Subcutaneous abdominal adipose tissue (tissue), 5 donors: ENCODE measurements around the gene KBTBD4.
"Not testable (repeated sequence)": the region's sequence is repeated elsewhere in the genome, so short reads cannot be mapped to it uniquely, and the experiment has no call there.

Experiments used
- H3K27ac ChIP-seq: one replicate; pipeline ENCODE4 v1.7.0; 2013; ENCODE audit warnings: low read depth, mild to moderate bottlenecking, inconsistent platforms, low read length, moderate library complexity
- H3K27me3 ChIP-seq, 5 donors: one replicate each; pipeline ENCODE4 v1.7.0; 2013; ENCODE audit warnings: low read length in 5 of 5, inconsistent platforms in 1 of 5; ENCODE audit not compliant: control insufficient read depth in 5 of 5, insufficient read depth in 4 of 5
- H3K36me3 ChIP-seq, 5 donors: one replicate each; pipeline ENCODE4 v1.7.0; 2013; ENCODE audit warnings: low read length in 5 of 5; ENCODE audit not compliant: control insufficient read depth in 5 of 5, insufficient read depth in 5 of 5
- H3K4me1 ChIP-seq, 5 donors: one replicate each; pipeline ENCODE4 v1.7.0; 2013; ENCODE audit warnings: low read length in 5 of 5, mild to moderate bottlenecking in 3 of 5, moderate library complexity in 1 of 5; ENCODE audit not compliant: control insufficient read depth in 5 of 5, insufficient read depth in 5 of 5
- H3K4me3 ChIP-seq, 5 donors: one replicate each; pipeline ENCODE4 v1.7.0; 2013; ENCODE audit warnings: low read length in 5 of 5, low read depth in 1 of 5
- H3K9ac ChIP-seq, 5 donors: one replicate each; pipeline ENCODE4 v1.7.0; 2013; ENCODE audit warnings: low read length in 5 of 5, mild to moderate bottlenecking in 4 of 5, moderate library complexity in 3 of 5
- H3K9me3 ChIP-seq, 5 donors: one replicate each; pipeline ENCODE4 v1.7.0; 2013; ENCODE audit warnings: low read length in 5 of 5; ENCODE audit not compliant: control insufficient read depth in 5 of 5
- donor health status: healthy.
- donor health status: healthy.
- donor health status: healthy.
- donor health status: healthy.
- donor health status: healthy.

The KBTBD4 gene

GRCh38 chr11:47532597-47533213, 46.1 kb downstream of the KBTBD4 start:
- H3K27ac ChIP-seq, result peak overlapping the region; percentile 85
- no peaks in the 10 kb centered on the region for H3K9me3 ChIP-seq
- H3K36me3 ChIP-seq, result peaks cover 0 to 2% (median 0%) of the 10 kb centered on the region in 5 donors
- peak overlapping the region in 2 of 5 donors; percentile 35 to 72 for H3K9ac ChIP-seq
- H3K4me1 ChIP-seq, result peaks cover 4 to 51% (median 35%) of the 10 kb centered on the region in 5 donors
- no peaks in the 10 kb centered on the region for H3K27me3 ChIP-seq
- no peak overlapping the region for H3K4me3 ChIP-seq

GRCh38 chr11:47531666-47532065, 47.1 kb downstream of the KBTBD4 start:
- H3K4me3 ChIP-seq, result no peak overlapping the region
- peaks cover 4 to 44% (median 31%) of the 10 kb centered on the region in 5 donors for H3K4me1 ChIP-seq
- peaks cover 0 to 2% (median 0%) of the 10 kb centered on the region in 5 donors for H3K36me3 ChIP-seq
- no peak overlapping the region for H3K9ac ChIP-seq
- H3K9me3 ChIP-seq, result no peaks in the 10 kb centered on the region
- H3K27me3 ChIP-seq, result no peaks in the 10 kb centered on the region
- peak overlapping the region; percentile 85 for H3K27ac ChIP-seq

GRCh38 chr11:47530721-47531120, 48.0 kb downstream of the KBTBD4 start:
- H3K9ac ChIP-seq, H3K9me3 ChIP-seq, H3K4me3 ChIP-seq, H3K36me3 ChIP-seq, H3K27me3 ChIP-seq: not testable (repeated sequence)
- Histone ChIP-seq H3K27ac (peak overlapping the region; percentile 85), H3K4me1 (peaks cover 4 to 35% (median 25%) of the 10 kb centered on the region in 5 donors)

- no peak overlapping the region for H3K27ac ChIP-seq
- peaks cover 0 to 2% (median 0%) of the 10 kb centered on the region in 5 donors for H3K36me3 ChIP-seq
- peak overlapping the region in 1 of 5 donors; percentile 16 for H3K9ac ChIP-seq
- no peaks in the 10 kb centered on the region for H3K27me3 ChIP-seq
- H3K4me3 ChIP-seq, result no peak overlapping the region
- peaks cover 4 to 33% (median 31%) of the 10 kb centered on the region in 5 donors for H3K4me1 ChIP-seq
- H3K9me3 ChIP-seq, result no peaks in the 10 kb centered on the region
Observed at GRCh38 chr11:47529951-47530350, 48.8 kb downstream of the KBTBD4 start.

GRCh38 chr11:47527186-47527585, 51.6 kb downstream of the KBTBD4 start:
- no peak overlapping the region for H3K4me3 ChIP-seq
- H3K36me3 ChIP-seq, result peaks cover 0 to 2% (median 0%) of the 10 kb centered on the region in 5 donors
- no peaks in the 10 kb centered on the region for H3K27me3 ChIP-seq
- H3K9me3 ChIP-seq, result no peaks in the 10 kb centered on the region
- peak overlapping the region; percentile 5 for H3K27ac ChIP-seq
- H3K9ac ChIP-seq, result no peak overlapping the region
- peaks cover 5 to 40% (median 28%) of the 10 kb centered on the region in 5 donors for H3K4me1 ChIP-seq

- not testable (repeated sequence) for H3K9me3 ChIP-seq, H3K27me3 ChIP-seq, H3K4me3 ChIP-seq, H3K36me3 ChIP-seq
- H3K4me1 ChIP-seq, result peaks cover 5 to 43% (median 29%) of the 10 kb centered on the region in 5 donors
- H3K27ac ChIP-seq, result peak overlapping the region; percentile 86
- H3K9ac ChIP-seq, result peak overlapping the region in 1 of 5 donors; percentile 8
Observed at GRCh38 chr11:47526032-47526431, 52.7 kb downstream of the KBTBD4 start.

GRCh38 chr11:47524291-47524874, 54.4 kb downstream of the KBTBD4 start:
- Histone ChIP-seq H3K4me3 (peak overlapping the region in 1 of 5 donors; percentile 28), H3K9ac (peak overlapping the region in 4 of 5 donors; percentile 51 to 62 (median 56)), H3K27me3 (no peaks in the 10 kb centered on the region), H3K4me1 (peaks cover 5 to 46% (median 31%) of the 10 kb centered on the region in 5 donors), H3K36me3 (no peaks in the 10 kb centered on the region), H3K27ac (peak overlapping the region; percentile 86), H3K9me3 (no peaks in the 10 kb centered on the region)

GRCh38 chr11:47523490-47524225, 55.1 kb downstream of the KBTBD4 start:
- no peak overlapping the region for H3K4me3 ChIP-seq
- peak overlapping the region; percentile 86 for H3K27ac ChIP-seq
- H3K9ac ChIP-seq, result peak overlapping the region in 4 of 5 donors; percentile 51 to 62 (median 58)
- H3K9me3 ChIP-seq, result no peaks in the 10 kb centered on the region
- H3K4me1 ChIP-seq, result peaks cover 5 to 47% (median 35%) of the 10 kb centered on the region in 5 donors
- H3K36me3 ChIP-seq, result no peaks in the 10 kb centered on the region
- H3K27me3 ChIP-seq, result no peaks in the 10 kb centered on the region
